HG03558 (cell line): ENCODE measurements around the gene DNAJC5G.
"Not testable (repeated sequence)": the region's sequence is repeated elsewhere in the genome, so short reads cannot be mapped to it uniquely, and the experiment has no call there.

Experiments
- ATAC-seq: cut with Tn5 transposase; IDR thresholded peaks from one replicate; pipeline ENCODE4 v1.9.1; 2021; ENCODE audit warnings: moderate number of reproducible peaks; ENCODE audit not compliant: unreplicated experiment; ENCODE audit errors: extremely low read depth

The DNAJC5G gene

DNA sequence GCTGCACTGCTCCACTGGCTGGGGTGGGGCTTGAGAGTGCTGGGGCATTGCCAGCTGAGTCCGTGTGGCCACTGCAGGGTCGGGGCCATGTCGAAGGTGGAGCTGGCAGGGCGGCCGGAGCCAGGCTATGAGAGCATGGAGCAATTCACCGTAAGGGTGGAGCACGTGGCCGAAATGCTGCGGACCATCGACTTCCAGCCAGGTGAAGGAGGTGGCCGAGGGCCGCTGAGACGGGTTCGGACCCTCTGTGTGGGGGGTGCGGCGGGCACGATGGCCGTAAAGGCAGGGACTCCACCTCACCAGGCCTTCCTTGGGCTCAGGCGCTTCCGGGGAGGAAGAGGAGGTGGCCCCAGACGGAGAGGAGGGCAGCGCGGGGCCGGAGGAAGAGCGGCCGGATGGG is 30.9 kb downstream of the DNAJC5G start:
- no peak for ATAC-seq

DNA sequence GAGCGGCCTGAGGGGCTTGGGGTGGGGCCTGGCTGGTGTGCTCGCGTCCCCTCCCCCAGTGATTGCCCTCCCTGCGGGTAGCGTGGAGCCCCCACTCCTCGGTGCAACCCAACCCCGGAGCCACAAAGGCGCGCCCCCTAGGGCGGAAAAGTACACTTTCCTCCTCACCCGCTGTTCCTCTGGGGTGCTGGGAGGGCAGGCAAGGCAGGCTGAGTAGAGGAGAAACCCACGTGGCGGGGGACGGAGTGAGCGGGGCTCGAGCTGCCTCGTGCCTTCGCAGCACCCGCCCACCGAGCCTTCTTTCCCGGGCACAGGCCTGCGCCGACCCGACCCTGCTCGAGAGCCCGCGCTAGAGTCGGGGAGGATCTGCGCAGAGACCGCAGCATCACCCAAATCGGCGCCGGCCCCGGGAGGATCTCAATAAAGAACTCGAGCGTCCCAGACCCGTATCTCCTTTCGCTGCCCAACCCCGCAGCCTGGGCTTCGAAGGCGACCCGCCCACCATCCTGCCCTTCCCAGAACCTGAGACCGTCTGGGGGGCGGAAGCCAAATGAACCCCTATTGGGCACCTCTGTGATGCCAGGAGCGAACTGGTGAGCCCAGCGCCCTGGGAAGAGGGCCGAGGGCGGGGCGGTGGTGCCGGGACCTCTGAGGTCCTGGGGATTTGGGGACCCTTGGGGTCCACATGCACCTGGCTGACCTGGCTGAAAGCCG is 31.5 kb downstream of the DNAJC5G start:
- ATAC-seq = no peak

DNA sequence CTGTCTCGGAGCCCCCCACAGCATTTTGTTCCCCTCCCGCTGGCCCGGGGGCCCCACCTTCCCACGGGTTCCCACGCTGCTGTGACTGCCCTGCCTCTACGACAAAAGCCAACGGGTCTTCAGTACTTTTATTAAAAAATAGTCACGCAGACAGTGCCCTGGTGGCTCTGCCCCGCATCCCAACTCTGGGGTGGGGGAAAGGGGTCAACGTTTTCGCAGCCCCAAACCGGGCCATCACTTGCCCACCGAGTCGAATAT is 32.0 kb downstream of the DNAJC5G start:
- no peak for ATAC-seq

DNA sequence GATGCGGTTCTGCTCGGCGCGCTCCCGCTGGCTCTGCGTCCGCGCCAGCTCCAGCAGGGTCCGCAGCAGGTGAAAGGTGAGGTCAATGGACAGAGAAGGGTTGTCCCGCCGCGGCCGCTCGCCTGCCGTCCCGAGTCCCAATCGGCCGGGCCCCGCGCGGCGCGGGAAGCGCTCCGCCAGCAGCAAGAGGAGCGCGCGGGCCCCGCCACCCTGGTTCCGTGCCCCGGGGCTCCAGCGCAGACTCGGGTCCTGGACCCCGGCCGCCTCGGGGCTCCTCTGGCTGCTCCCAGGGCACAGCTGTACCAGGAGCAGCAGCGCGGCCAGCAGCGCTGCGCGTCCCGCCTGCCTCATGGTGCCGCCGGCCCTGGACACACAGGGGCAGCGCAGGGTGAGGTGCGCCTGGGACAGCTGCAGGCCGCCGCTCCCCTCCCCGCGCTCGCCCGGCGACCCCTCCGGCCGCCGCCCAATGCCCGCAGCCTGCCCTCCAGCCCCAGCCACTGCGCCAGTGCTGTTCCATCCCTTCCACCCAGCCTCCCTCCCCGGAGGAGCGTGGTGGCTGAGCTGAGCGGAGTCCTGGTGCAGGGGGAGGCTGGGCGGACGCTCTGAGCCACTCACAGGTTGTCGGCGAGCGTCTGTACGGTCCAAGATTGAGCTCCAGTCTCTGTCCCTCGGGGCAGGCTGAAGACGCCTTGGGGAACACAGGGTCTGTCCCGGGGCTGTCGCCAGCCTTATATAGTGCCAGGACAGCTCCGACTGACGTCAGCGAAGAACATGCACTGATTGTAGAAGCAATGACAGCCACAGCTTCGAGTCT is 32.5 kb downstream of the DNAJC5G start:
- no peak for ATAC-seq

DNA sequence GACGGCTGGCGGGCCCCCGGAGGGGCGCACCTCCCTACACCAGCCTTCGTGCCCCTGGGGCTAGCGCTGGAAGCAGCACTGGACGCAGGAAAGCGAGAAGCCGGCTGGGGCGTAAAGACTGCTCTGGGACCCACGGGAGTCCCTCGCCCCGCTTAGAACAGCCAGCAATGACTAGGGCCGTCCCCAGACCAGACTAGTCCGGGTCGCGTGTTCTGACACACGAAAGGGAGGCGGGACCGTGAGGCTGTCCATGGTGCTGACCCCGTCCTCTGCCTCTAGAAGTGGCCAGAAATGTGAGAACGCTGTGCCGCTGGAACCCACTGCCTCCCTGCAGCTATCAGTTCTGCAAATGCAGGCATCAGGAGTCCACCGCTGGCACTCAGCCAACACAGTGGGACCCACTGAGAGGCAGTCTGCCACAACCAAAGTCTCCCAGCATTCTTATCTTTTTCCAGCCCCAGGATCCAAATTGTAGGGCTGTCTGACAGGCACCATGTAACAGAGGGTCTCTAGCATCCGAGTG is 33.2 kb downstream of the DNAJC5G start, which contains the start of gene UCN:
TSS of gene UCN (minus strand) at position 87 of the 523 bp plus-strand sequence. CDS start 550 bp downstream, outside the sequence.
- ATAC-seq = no peak

DNA sequence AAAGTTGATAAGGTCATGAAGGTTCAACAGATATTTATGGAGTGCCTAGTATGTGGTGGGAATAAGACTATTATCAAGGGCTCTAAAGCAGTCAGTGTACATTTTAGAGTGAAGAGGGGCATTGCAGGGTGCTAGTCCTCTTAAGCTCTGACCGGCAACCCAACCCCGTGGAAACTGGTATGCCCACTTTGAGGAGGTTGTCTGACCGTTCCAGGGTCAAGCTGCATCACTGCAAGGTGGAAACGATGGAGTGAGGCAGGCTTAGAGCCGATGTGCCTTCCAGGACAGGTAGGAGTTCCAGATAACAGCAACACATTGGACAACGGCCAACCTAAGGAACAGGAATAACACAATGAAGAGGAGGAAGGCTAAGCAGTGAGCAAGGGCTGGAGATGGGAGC is 34.4 kb downstream of the DNAJC5G start:
- ATAC-seq = no peak

DNA sequence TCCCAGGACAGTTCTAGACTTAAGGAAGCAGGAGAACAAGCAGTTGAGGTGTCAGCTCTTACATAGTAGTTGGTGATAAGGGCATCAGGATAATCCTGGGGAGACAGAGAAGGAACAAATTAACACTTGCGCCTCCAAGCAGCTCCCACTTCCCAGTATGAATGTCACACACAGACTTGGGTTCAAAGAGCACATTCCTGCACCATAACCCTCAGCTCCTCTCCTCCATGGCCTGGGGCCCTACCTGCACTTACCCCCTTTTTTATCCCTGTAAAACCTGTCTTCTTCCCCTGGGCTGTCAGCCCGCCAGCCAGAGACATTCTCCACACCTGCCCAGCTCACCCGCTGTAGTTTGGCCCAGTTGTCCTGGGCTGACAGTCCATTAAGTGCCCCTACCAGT is 36.9 kb downstream of the DNAJC5G start:
- ATAC-seq = no peak

DNA sequence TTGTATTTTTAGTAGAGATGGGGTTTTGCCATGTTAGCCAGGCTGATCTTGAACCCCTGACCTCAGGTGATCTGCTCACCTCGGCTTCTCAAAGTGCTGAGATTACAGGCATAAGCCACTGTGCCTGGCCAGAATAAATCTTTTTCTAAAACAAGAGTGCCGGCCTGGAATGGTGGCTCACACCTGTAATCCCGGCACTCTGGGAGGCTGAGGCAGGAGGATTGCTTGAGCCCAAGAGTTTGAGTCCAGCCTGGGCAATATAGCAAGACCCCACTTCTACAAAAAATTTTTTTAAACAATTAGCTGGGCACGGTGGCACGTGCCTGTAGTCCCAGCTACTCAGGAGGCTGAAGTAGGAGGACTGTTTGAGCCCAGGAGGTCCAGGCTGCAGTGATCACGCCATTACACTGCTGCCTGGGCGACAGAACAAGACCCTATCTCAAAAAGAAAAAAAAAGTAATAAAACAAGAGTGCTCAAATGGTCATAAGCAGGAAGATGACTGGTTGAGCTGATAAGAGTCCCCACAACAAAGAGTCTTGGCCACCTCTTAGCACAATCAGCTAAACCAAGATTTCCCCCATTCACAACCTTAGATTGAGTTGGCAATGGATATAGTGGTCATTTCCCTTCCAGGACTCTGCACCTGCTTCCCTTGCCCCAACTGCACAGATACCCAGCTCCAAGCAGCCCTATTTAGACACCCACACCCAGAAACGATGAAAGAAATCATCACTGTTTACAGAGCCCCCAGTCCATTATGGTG is 38.8 kb downstream of the DNAJC5G start:
- ATAC-seq = no peak

DNA sequence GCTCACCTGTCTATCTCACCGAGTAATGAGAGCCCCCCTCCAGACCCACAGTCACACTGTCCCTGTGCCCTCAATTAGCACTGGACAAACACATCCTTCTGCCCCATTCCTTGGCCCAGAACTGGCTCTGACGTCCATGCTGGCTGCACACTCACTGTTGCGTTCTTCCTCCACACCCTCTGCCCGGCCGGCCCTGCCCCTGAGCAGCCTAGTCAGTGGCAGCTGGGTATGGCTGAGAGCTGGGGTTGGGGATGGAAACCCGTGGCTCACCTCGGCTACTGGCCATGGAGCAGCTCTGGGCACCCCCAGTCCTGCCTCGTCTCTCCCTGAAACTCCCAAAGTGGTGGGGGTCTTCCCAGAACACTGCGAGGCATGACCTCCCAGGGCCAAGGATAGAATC is 39.5 kb downstream of the DNAJC5G start:
- no peak for ATAC-seq

DNA sequence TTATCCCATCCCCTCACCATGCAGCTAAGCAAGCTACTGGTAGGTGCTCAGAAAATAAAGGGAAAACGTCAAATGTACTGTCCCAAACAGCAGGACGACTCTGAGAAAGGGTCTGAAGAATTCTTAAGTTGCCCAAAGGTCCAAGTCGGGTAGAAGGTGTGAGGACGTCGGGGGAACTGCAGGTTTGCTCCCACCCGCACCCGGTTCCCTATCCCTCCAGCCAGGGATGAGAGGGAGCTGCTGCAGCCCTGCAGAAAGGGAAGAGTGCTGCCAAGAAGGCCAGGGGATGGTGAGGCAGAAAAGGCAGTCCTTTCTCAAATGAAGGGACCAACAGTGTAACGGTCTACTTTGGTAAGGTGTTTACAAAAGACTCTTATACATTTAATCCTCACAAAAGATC is 39.9 kb downstream of the DNAJC5G start:
- no peak for ATAC-seq

DNA sequence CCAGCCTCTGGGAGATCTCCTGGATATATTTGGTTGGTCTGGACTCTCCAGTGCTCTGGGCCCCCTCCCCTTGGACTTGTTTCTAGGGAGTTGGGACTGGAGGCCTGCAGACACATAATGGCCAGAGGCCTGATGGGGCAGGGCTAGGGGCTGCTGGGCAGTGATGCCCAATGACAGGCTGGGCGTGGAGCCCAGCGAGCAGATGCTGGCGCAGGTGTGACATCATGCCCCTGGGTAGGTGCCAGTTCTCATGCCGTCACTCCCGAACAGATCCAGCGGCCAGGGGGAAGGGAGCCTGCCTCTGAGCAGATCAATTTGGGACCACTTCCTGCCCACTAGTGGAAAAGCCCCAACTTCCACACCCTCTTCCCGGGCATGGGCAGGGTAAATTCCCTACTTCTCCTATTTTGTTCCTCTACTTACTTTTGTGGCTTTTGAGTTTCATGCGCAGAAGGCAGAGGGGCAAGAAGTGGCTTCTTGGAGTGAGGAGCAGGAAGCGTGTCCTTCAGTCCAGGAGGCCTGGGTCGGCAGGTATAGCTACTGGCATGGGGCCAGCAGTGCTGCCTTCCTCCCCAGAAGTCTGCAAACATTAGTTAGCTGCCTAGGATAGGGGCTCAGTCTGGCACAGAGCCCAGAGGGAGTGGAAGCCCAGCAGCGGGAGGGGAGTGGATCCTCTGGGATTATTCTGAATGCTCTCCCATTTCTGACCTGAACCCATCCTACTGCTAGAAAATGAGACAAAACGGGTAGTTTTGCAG is 41.6 kb downstream of the DNAJC5G start:
- ATAC-seq = no peak

DNA sequence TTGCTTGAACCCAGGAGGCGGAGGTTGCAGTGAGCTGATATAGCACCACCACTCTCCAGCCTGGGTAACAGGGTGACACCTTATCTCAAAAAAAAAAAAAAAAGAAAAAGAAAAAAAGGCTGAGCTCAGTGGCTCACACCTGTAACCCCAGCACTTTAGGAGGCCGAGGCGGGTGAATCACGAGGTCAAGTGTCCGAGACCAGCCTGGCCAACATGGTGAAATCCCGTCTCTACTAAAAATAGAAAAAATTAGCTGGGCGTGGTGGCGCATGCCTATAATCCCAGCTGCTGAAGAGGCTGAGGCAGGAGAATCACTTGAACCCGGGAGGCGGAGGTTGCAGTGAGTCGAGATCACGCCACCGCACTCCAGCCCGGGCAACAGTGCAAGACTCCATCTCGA is 44.6 kb downstream of the DNAJC5G start:
- not testable (repeated sequence) for ATAC-seq

DNA sequence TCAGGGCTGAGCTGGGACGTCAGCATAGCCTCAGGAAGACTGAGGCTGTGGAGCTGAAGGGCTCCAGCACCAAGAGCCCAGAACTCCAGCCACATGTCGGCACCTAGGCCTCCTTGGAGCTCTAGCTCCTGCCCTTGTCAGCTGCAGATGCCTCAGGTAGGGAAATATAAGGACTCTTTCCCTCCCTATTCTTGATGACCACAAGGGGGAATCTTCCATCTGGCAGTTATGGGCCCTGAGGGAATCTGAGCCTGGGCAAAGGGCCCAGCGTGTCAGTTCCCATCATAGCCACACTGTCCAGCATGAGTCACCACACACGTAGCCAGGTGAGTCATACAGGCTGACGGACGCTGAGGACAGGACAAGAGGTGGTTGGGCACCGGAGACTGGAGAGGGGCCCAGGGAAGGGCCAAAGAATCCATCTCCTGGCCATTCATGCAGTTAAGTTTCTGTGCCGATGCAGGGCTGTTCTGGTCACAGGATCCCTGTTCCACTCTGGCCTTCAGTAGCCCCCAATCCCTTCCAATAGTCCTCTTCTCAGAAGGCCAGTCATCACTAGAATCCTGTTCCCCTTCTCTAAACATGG is 45.8 kb downstream of the DNAJC5G start:
- no peak for ATAC-seq

DNA sequence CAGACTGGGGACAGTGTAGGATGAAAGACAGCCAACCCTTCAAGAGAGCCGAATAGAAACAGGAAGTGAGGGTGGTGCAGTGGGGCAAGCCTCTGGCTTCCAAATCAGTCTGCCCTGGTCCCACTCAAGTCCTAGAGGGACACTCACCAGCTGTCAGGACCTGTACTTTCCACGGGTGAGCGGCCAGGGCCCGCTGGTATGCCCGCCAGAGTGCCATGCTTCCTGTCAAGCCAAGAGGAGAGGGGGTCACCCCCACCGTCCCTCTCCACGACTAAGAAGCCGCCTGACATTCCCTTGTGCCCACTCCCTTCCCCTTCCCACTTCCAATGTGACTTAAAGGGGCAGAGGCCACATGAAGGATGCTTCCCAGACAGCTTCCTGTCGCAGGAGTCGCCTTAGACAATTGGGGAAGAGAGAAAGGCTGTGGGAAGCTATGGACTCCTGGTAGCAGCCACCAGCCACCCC is 47.1 kb downstream of the DNAJC5G start:
- ATAC-seq = no peak

DNA sequence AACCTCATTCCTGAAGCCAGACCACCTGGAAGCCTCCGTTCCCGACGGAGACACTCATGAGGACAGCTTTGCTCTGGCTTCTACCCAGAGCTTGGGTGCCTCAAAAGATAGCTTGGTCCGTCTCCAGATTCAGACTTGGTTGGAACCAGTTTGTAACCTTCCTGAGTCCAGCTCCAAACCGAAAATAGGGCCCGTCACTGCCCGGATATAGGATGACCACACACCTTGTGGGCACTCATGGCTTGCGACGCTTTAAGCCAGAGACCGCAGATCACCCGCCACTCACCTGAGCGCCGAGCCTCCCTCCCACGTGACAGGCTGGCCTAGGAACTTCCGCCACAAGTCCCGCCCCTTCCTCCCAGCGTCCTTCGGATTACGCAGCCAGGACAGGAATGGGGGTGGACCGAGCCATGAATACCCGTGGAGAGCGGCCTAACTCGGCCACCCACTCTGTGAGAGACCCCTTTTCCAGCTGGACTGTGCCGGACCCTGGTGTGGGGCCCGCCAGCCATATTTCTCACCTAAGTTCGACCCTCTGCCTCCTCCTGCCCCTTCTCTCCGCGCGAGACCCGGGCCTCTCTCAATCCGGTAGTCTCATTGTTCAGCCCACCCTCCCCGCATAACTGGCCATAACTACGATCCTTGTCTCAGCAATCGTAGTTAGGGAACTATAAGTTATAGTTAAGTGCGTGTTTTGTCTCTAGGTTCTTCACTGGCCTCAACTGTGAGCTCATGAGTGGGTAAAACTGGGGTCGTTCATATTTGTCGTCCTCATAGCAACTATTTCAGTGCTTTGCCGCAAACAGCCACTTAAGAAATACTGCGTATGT is 47.7 kb downstream of the DNAJC5G start, which contains the start of gene MPV17:
TSS of gene MPV17 (minus strand) at position 332 of the 830 bp plus-strand sequence. CDS start 580 bp downstream, outside the sequence.
- peak; percentile 61 for ATAC-seq

DNA sequence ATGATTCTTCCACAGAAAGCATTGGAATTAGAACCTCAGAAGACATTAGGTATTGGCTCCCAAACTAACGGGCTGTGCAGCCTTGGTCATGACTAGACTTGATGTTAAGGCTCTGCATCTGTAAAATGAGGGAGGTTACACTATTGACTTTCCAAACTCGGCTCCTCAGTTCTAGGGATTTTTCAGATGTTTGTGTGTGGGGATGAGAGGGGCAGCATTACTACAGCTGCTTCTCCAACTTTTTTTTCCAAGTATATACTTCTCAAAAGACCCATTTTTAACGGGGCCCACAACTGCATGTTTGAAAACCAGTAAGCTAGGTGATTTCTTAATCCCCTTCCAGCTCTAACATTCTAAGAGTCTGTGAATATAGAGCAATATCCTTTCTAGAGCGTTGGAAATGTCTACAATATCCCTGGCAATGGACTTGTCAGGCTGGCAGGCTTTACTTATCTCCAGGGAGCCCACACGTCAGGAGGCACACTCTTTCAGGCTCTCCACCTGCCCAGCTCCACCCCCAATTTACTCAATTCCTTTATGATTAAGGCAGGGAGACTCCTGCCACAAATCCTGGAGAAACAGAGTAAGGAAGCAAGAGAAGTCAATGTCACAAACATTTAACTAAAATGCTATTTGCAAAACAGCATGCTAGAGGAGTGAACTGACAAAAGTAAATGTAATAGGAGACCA is 48.5 kb downstream of the DNAJC5G start:
- ATAC-seq = no peak

DNA sequence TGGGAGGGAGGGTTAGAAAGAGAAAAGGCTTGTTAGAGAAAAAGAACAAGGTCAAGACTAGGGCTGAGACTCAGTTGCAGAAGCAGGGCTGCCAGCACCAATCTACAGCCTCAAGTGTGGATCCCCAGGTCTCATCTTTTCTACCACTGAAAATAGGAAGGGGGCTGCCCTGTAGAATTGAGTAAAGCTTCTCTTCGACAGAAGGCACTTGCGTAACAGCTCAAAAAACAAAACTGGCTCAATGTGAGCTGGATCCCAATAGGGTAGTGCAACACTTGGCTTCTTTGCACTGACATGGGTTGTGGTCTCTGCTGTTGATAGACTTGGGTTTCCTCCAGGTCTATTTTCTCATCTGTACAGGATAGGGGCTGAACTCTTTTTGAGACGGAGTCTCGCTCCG is 49.5 kb downstream of the DNAJC5G start:
- no peak for ATAC-seq
